C1 segment of cervical spinal cord (tissue), 14 donors: ENCODE measurements around the gene VSTM2A.

Experiments used
- DNase-seq, 14 donors: peaks; one replicate each; lab custom pipeline; 2025; lab: John Stamatoyannopoulos, UW

Gene VSTM2A

GRCh38 chr7:54615537-54615936, 73.4 kb downstream of the VSTM2A start:
- DNase-seq = no peak
